A549 (cell line): ENCODE data around the gene LRRC45. TPM values are rescaled to one million over a fixed set of nuclear protein-coding genes. Genes with fewer than 3 reads are reported as not detected.

ENCODE experiments used
- BCL3 ChIP-seq: fragments of >200 bp; sonication (Bioruptor Twin); formaldehyde crosslinking; IDR thresholded peaks from 3 replicates; pipeline ENCODE4 v1.6.1; 2016
- CBX2 ChIP-seq: fragments of 200-600 bp; sonication (generic); IDR thresholded peaks from 2 replicates; pipeline ENCODE4 v1.6.1; 2016; ENCODE audit warnings: low read depth, mild to moderate bottlenecking, borderline replicate concordance
- CEBPB ChIP-seq, 2 experiments: fragments of >200 bp in 1 of 2; sonication (Bioruptor Twin) in 1 of 2; formaldehyde crosslinking in 1 of 2; IDR thresholded peaks; 2 replicates each; pipeline ENCODE4 v1.6.1; 2012 to 2016
- E2F6 ChIP-seq: IDR thresholded peaks from 2 replicates; pipeline ENCODE4 v1.6.1; 2012; ENCODE audit warnings: low read depth, borderline replicate concordance
- FOSB ChIP-seq: fragments of 250-450 bp; sonication (Bioruptor Pico); IDR thresholded peaks from 2 replicates; pipeline ENCODE4 v1.5.0; 2020; ENCODE audit warnings: mild to moderate bottlenecking, moderate library complexity
- FOSL2 ChIP-seq, 2 experiments: fragments of 450-650 bp in 1 of 2; fragments of >200 bp in 1 of 2; sonication (Bioruptor Twin) in 1 of 2; formaldehyde crosslinking; IDR thresholded peaks; 2 replicates each; pipeline versions ENCODE4 v1.5.0 to v1.6.1; 2016 to 2020; ENCODE audit warnings: mild to moderate bottlenecking in 1 of 2, moderate library complexity in 1 of 2
- GATA3 ChIP-seq: IDR thresholded peaks from 2 replicates; pipeline ENCODE4 v1.6.1; 2012; ENCODE audit warnings: borderline replicate concordance
- HOXA7 ChIP-seq: fragments of 250-450 bp; sonication (Bioruptor Pico); IDR thresholded peaks from 2 replicates; pipeline ENCODE4 v1.5.0; 2020; ENCODE audit warnings: mild to moderate bottlenecking, moderate library complexity
- JUN ChIP-seq, 2 experiments: fragments of >200 bp; sonication (Bioruptor Twin); formaldehyde crosslinking; IDR thresholded peaks; 2 replicates in 1 of 2; 3 replicates in 1 of 2; pipeline ENCODE4 v1.6.1; 2016 to 2017
- KDM1A ChIP-seq: fragments of 200-600 bp; sonication (generic); IDR thresholded peaks from 2 replicates; pipeline ENCODE4 v1.6.1; 2016; ENCODE audit warnings: low read depth, mild to moderate bottlenecking
- MAZ ChIP-seq: fragments of 150-350 bp; IDR thresholded peaks from 2 replicates; pipeline ENCODE4 v1.6.1; 2014; ENCODE audit warnings: antibody characterized with exemption, low read depth, low read length, borderline replicate concordance
- NPAS2 ChIP-seq: fragments of 250-450 bp; sonication (Bioruptor Pico); IDR thresholded peaks from 2 replicates; pipeline ENCODE4 v1.8.0; 2022; ENCODE audit warnings: mild to moderate bottlenecking, moderate library complexity, borderline replicate concordance
- NR3C1 ChIP-seq: fragments of >200 bp; sonication (Bioruptor Twin); formaldehyde crosslinking; IDR thresholded peaks from 3 replicates; pipeline ENCODE4 v1.6.1; 2017
- PBX3 ChIP-seq: IDR thresholded peaks from 2 replicates; pipeline ENCODE4 v1.6.1; 2012
- RARB ChIP-seq: fragments of 250-450 bp; sonication (Bioruptor Pico); IDR thresholded peaks from 2 replicates; pipeline ENCODE4 v1.8.0; 2021; ENCODE audit warnings: mild to moderate bottlenecking, moderate library complexity
- RCOR1 ChIP-seq: fragments of 150-350 bp; IDR thresholded peaks from 2 replicates; pipeline ENCODE4 v1.6.1; 2014; ENCODE audit warnings: antibody characterized with exemption, low read length, low read depth
- REST ChIP-seq: fragments of 200-600 bp; sonication (generic); IDR thresholded peaks from 2 replicates; pipeline ENCODE4 v1.6.1; 2016; ENCODE audit warnings: antibody characterized with exemption, mild to moderate bottlenecking, moderate library complexity
- RNF2 ChIP-seq: fragments of 200-600 bp; sonication (generic); IDR thresholded peaks from 2 replicates; pipeline ENCODE4 v1.6.1; 2016; ENCODE audit warnings: low read depth, mild to moderate bottlenecking, antibody characterized with exemption, moderate library complexity, borderline replicate concordance
- SREBF2 ChIP-seq: fragments of 450-650 bp; IDR thresholded peaks from 2 replicates; pipeline ENCODE4 v1.6.1; 2014; ENCODE audit warnings: mild to moderate bottlenecking, moderate library complexity
- TFCP2L1 ChIP-seq: fragments of 250-450 bp; sonication (Bioruptor Pico); IDR thresholded peaks from 2 replicates; pipeline ENCODE4 v1.5.0; 2021; ENCODE audit warnings: mild to moderate bottlenecking
- ZFP36 ChIP-seq: fragments of 450-650 bp; IDR thresholded peaks from 2 replicates; pipeline ENCODE4 v1.6.1; 2014; ENCODE audit warnings: borderline replicate concordance; ENCODE audit not compliant: partially characterized antibody
- ZNF302 ChIP-seq: fragments of 250-450 bp; sonication (Bioruptor Pico); IDR thresholded peaks from 2 replicates; pipeline ENCODE4 v1.9.0; 2021; ENCODE audit warnings: inconsistent platforms, mild to moderate bottlenecking, moderate library complexity
- ZSCAN20 ChIP-seq: fragments of 250-450 bp; sonication (Bioruptor Pico); IDR thresholded peaks from 2 replicates; pipeline ENCODE4 v1.8.0; 2022; ENCODE audit warnings: mild to moderate bottlenecking, moderate library complexity
- polyA plus RNA-seq, 4 experiments: library from polyadenylated mRNA; depleted of rRNA in 3 of 4; stranded (reverse); fragments of >200 nt; fragmentation: RNase III in 1 of 4; extraction: RNeasy Plus Mini Kit Qiagen cat#74134 plus additional on column Dnase treatment in 1 of 4; gene quantifications; 2 replicates in 3 of 4; 3 replicates in 1 of 4; pipeline ENCODE4 v1.2.3, GENCODE V29; 2011 to 2017

LRRC45 gene
- polyA plus RNA-seq, 2 of the 4 experiments (the other 2 are of a cell fraction), result 6.4 to 24.5 TPM

GRCh38 chr17:81977211-81977808 is 45.8 kb upstream of the LRRC45 start, which contains the start of gene ASPSCR1 (continued):
- TF ChIP-seq REST (no peak), BCL3 (peak; percentile 83; the same call in 2 of the 3 replicates), ZSCAN20 (CRISPR knock-in tag) (no peak), JUN (IDR thresholded peaks at IDR 0.05) (peak; percentile 89 to 99; a peak in 4 of 5 replicates), FOSB (CRISPR knock-in tag) (no peak), RNF2 (no peak), E2F6 (peak; percentile 87), GATA3 (no peak; the same call in 1 of the 2 replicates), ZFP36 (no peak), KDM1A (no peak), ZNF302 (no peak), PBX3 (peak; percentile 46; the same call in 1 of the 2 replicates), CEBPB (IDR thresholded peaks at IDR 0.05) (no peak), RCOR1 (no peak), MAZ (0 out of 2 replicates have a peak, but pooled peaks have one; percentile 70), NPAS2 (CRISPR knock-in tag) (peak; percentile 86), RARB (CRISPR knock-in tag) (no peak), FOSL2 (IDR thresholded peaks at IDR 0.05) (no peak), FOSL2 (CRISPR knock-in tag; IDR thresholded peaks at IDR 0.05) (no peak), TFCP2L1 (CRISPR knock-in tag) (no peak), HOXA7 (CRISPR knock-in tag) (no peak), CBX2 (no peak), SREBF2 (no peak), NR3C1 (no peak)
